GM19397 (cell line): ENCODE results near the gene DHCR7.

Experiments used
- ATAC-seq: cut with Tn5 transposase; IDR thresholded peaks from one replicate; pipeline ENCODE4 v1.9.1; 2021; ENCODE audit warnings: mild to moderate bottlenecking, moderate library complexity; ENCODE audit not compliant: unreplicated experiment

The DHCR7 gene

GRCh38 chr11:71448257-71449171 lies at the start of gene DHCR7:
Gene DHCR7 (minus strand): TSS chr11:71448393. CDS start chr11:71444952, 3,441 bp downstream.
- ATAC-seq: peak; percentile 84

GRCh38 chr11:71496421-71496820 lies 48.2 kb upstream of the DHCR7 start:
- ATAC-seq: no peak

DNA sequence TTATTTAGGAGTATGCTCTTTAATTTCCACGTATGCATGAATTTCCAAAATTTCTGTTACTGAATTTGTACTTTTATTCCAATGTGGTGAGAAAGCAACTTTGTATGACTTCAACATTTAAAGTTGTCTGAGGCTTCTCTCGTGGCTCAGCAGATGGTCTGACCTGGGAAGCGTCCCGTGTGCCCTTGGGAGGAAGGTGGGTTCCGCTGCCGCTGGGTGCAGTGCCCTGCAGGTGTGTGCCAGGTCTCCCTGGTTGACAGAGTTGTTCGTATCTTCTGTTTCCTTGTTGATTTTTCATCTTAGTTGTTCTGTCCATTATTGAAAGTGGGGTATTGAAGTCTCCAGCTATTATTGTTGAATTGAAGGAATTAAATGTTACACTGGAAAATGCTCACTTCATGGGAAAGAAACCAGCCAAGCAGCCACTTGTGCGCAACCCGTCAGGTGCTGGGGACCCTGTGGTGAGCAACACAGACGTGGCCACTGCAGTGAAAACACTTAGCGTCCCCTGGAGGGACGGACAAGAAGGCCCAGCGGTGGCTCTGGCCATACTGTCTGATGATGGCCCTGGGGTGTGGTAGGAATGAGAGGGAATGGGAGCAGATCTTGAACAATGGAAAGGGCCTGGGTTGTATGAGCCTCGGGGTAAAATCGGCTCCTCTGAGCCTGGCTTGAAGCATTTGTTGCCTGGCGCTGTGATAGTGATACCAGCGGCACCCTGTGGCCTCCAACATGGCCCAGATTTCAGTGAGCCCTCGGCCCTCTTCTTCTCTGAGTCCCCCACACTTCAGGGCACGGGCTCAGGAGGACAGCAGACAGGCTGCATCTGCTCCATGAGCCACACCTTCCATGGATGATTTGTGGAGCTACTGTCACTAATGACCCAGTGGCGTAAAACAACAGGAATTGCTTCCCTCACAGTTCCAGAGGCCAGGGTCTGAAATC lies 47.4 kb upstream of the DHCR7 start:
- ATAC-seq: no peak

- no peak for ATAC-seq
Observed at GRCh38 chr11:71491940-71492339, 43.7 kb upstream of the DHCR7 start.

- no peak for ATAC-seq
Observed at GRCh38 chr11:71491531-71491930, 43.3 kb upstream of the DHCR7 start.

DNA sequence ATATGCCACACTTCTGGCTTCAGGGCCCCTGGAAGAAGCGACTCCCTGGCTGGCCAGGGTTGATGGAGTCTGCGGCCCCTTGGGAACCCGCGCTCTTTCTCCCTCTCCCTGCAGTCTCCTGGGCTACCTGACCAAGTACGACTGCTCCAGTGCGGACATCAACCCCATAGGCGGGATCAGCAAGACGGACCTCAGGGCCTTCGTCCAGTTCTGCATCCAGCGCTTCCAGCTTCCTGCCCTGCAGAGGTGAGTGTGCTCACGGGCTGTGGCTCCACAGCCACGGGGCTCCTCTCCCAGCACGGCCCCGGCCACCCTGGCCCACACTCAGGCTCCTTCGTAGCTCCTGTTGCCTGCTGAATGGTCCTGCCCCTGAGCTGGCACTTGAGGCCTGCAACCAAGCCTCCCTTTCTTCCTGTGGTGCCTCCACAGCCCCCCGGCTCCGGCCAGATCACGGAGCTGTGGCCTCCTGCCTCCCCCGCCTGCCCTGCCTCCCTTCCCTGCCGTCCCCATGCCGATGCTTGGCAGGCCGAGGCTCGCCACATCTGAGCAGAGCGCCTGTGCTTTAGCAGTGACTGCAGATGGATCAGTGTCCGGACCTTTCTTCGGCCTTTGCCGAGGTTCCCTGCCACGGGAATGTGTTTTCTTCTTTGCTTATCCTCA lies 42.7 kb upstream of the DHCR7 start:
- ATAC-seq: no peak

DNA sequence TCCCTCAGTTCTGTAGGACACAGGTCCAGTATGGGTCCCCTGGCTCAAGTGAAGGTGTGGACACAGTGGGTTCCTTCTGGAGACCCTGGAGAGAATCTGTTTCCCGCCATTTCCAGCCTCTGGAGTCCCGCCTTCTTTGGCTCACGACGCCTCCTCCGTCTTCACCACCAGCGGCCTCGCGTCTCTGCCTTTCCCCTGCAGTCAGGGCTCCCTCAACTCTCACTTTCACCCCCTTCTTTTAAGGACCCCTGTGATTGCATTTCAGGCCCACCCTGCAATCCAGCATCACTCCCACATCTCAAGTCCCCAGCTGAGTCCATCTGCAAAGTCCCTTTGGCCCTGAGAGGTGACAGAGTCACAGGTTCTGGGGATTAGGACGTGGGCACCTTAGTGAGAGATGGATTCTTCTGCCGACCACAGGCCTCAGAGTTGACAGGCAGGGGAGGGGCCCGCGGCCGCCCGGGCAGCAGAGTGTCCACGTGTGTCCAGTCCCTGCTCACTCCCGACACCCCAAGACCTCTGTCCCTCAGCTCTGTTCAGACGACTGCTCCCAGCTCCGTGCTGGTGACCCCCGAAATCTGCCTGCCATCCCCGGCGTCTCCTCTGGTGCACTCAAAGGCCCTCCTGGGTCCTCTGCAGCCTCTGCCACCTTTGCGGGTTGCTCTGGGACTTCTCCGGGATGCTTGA lies 42.0 kb upstream of the DHCR7 start:
- no peak for ATAC-seq

GRCh38 chr11:71489311-71490043 lies 41.3 kb upstream of the DHCR7 start:
- ATAC-seq: no peak

GRCh38 chr11:71488681-71489270 lies 40.6 kb upstream of the DHCR7 start:
- ATAC-seq: no peak

- no peak for ATAC-seq
Observed at GRCh38 chr11:71486320-71486719, 38.1 kb upstream of the DHCR7 start.

GRCh38 chr11:71485466-71485865 lies 37.3 kb upstream of the DHCR7 start:
- no peak for ATAC-seq

GRCh38 chr11:71485063-71485399 lies 36.8 kb upstream of the DHCR7 start:
- ATAC-seq: no peak

GRCh38 chr11:71484248-71485062 lies 36.3 kb upstream of the DHCR7 start:
- no peak for ATAC-seq

DNA sequence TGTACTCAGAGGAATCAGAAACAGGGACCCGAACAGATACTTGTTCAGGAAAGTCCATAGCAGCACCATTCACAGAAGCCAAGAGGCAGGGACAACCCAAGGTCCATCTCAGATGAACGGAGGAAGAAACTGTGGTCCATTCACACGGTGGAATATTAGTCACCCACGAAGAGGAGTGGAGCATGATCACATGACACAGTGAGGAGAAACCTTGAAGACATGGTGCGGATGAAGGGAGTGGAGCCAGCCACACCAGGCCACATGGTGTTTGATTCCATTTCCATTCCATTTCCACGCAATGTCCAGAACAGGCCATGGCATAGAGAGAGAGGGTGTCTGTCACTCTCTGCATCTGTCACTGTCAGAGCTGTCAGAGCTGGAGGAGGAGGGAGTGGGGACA lies 35.5 kb upstream of the DHCR7 start:
- ATAC-seq: no peak

DNA sequence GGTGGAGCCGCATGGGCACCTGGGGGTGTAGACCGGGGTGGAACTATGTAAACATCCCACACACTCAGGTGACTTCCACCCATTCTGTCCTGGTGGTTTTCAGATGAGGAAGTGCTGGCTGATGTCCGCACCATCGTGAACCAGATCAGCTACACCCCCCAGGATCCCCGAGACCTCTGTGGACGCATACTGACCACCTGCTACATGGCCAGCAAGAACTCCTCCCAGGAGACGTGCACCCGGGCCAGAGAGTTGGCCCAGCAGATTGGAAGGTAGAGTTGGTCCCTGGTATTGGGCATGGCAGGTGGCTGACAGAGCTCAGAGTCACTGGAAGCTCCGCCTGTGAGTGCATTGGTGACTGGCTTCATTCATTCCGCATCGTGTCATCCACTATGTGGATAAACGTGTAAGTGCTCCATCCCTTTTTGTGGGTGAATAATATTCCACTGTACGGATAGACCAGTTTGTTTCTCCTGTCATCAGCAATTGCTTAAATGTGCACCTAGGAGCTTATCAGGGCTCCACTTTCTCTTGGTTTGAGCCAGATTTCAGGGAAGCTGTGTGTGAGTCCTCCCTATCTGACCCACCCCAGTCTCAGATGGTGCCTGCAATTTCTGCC lies 34.7 kb upstream of the DHCR7 start:
- ATAC-seq: no peak

- ATAC-seq: no peak
Observed at GRCh38 chr11:71482216-71482615, 34.0 kb upstream of the DHCR7 start.

GRCh38 chr11:71481101-71481960 lies 33.1 kb upstream of the DHCR7 start:
- ATAC-seq: no peak

- no peak for ATAC-seq
Observed at GRCh38 chr11:71478528-71478840, 30.3 kb upstream of the DHCR7 start.
